Measurements from ENCODE around the gene MIX23.

GRCh38 chr3:122353215-122353614, 29.8 kb downstream of the MIX23 start:
- no peak for TF ChIP-seq POLR2A (IDR thresholded peaks at IDR 0.05; ENCODE audit: borderline replicate concordance, extremely low read depth, insufficient read depth, insufficient read length)
- no peak for TF ChIP-seq EZH2phosphoT487 (IDR thresholded peaks at IDR 0.05; ENCODE audit: borderline replicate concordance)
- no peak for TF ChIP-seq CTCF (IDR thresholded peaks at IDR 0.05 in 2 of 3, conservative IDR thresholded peaks at IDR 0.05 in 1 of 3; ENCODE audit: borderline replicate concordance in 1 of 3, insufficient read depth in 1 of 3, low read depth in 2 of 3, low read length in 2 of 3)
- TF ChIP-seq REST (IDR thresholded peaks at IDR 0.05; ENCODE audit: low read depth): no peak
- no peak for TF ChIP-seq TCF7L2 (IDR thresholded peaks at IDR 0.05; ENCODE audit: borderline replicate concordance, extremely low read depth, insufficient read depth, insufficient read length)
- TF ChIP-seq EZH2 (IDR thresholded peaks at IDR 0.05): no peak

Data from HCT116 (cell line).